HG02763 (cell line): ENCODE data around the gene TNFRSF1A.
"Not testable (repeated sequence)": the region's sequence is repeated elsewhere in the genome, so short reads cannot be mapped to it uniquely, and the experiment has no call there.

Source experiments
- ATAC-seq: cut with Tn5 transposase; IDR thresholded peaks from one replicate; pipeline ENCODE4 v1.9.1; 2021; ENCODE audit warnings: mild to moderate bottlenecking, moderate library complexity; ENCODE audit not compliant: unreplicated experiment

The TNFRSF1A gene

DNA sequence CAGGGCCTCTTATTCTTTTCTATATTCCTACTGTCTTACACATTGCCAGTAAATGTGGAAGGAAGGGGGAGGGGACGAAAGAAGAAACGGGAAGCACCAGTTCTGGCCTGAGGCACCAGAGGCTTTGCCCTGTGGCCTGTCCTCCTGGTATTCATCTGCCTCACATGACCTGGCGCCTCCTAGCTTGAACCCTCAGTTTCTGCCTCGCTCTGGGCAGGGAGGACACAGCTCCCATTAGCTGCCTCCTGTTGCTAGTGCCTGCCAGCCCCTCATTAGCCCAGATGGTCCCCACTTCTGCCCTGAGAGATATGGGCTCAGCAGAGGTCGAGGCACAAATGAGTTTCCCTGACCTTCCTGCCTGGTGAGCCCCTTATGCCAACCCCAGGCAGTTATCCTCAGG lies 34.3 kb downstream of the TNFRSF1A start:
- no peak for ATAC-seq

DNA sequence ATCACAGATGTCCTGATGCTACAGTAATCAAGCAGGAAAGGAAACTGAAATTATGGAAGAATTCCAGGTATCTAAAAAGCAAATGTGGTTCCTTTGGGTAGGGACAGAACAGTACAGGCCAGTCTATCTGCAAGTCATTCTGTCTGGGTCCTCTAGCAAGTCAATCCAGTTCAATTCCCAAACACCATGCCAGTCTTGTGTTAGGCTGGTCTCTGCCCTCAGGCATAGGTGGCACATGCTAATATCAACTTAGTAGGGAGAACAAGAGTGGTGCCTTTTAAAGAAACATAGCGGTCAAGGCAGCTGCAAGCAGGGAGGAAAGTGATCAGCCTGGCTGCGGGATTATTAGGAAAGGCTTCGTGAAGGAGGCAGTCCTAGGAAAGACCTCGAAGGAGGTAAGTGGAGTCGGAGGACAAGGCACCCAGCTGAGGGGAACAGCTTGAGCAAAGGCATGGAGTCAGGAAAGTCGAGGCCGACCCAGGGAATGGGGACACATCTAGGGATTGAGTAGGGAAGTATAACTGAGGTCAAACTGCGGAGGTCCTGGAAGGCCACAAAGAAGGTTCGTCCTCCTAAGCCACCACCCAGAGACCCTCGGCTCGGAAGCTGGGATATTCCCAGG lies 35.2 kb downstream of the TNFRSF1A start:
- no peak for ATAC-seq

DNA sequence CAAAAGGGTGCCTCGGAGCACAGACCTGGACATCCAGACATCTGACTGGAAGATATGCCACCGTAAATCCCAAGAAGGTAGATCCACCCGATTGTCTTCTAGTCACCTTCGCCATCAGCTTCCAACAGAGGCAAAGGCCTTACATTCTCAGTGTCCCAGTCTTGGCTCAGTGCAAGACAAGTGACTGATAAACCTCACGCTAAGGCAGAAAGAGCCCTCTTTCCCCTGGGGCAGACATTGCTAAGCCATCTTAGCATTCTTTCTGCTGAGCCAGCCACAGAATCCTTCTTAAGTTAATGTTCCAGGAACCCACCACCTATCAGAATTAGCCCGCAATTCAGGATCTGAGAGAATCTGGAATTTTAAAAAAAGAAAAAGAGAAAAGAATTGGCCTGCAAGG lies 35.7 kb downstream of the TNFRSF1A start:
- ATAC-seq: no peak

DNA sequence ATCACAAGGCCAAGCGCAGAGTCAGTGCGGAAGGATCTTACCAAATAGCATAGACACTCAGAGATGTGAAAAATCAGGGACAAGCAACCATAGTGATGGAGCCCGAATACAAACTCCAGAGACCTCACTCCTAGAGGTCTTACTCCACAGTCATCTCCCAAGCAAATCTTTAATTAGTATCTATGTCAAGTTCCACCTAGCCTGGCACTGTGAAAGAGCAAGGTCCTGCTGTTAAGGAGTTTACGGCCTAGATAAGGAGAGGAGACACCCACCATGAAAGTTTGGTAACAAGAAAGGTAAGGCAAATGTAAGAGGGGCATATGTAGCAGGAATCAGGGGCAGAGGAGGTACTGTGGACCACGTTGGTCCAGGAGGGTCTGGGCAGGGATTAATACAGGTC lies 38.8 kb downstream of the TNFRSF1A start:
- ATAC-seq: no peak

DNA sequence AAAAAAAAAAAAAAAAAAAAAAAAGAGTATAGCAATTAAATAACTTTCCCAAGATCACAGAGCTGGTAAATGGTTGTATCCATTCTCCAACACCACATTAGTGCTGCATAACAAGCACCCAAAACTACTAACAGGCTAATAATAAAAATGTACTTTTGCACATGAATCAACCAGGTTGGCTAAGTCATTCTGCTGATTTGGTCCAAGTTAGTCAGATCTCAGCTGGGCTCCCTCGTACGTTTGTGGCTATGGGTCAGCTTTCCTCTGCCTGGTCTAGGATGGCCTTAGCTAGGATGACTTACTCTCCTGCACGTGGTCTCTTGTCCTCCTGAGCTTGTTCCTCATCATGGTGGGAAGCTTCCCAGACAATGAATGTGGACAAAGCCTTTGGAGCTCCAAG lies 39.3 kb downstream of the TNFRSF1A start:
- ATAC-seq: no peak

DNA sequence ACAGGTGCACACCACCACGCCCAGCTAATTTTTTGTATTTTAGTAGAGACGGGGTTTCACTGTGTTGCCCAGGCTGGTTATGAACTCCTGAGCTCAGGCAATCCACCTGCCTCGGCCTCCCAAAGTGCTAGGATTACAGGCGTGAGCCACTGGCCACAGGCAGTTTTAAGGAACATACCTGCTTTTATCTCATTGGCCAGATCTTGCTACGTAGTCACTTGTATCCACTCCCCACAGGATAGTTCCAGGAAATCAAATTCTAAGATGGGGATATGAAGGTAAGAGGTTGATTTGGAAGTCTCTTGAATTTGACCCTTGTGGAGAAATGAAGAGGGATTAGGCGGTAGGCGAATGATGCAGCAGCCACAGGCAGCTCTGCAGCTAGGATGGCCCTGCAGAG lies 40.2 kb downstream of the TNFRSF1A start:
- no peak for ATAC-seq

DNA sequence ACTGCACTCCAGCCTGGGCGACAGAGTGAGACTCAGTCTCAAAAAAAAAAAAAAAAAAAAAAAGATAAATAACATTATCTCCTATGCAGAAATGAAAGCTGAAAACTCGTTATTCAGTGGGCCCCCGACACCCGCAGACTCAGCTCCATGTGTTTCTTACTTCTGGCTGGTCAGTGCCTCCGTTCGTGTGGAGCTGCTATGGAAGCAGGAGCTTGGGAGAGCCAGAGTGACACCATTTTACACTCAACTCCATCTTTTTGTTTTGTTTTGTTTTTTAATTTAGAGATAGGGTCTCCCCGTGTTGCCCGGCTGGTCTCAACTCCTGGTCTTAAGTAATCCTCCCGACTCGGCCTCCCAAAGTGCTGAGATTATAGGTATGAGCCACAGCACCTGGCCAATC lies 44.7 kb downstream of the TNFRSF1A start:
- ATAC-seq: no peak

DNA sequence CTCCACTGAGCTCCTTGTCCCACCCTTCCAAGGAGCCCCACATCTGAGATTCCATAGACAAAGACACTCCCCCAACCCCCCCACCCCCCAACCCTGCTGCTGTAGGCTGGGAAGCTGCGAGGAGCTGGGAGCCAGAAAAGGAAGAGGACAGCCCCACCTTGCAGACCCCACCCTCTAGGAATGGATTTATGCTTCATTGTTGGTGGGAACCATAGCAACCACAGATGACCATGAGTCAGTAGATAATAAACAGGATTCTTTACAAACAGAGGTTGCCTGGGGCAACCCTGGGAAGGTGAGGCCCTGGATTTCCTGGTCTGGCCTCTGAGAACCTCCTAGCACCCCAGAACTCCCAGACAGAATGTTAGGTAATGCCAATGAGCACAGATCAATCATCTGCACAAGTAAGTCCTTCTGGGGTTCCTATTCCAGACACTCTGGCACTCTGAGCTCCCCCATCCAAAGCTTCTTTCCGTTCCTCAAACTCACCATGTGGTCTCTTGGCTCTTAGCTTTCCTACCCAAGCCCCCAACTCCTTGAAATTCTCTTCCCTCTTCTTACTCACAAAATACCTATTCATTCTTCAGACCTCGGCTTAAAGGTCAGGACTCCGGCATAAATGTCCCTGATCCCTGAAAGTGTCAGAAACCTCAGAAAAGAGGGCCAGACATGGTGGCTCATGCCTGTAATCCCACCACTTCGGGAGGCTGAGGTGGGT lies 46.6 kb downstream of the TNFRSF1A start:
- no peak for ATAC-seq

DNA sequence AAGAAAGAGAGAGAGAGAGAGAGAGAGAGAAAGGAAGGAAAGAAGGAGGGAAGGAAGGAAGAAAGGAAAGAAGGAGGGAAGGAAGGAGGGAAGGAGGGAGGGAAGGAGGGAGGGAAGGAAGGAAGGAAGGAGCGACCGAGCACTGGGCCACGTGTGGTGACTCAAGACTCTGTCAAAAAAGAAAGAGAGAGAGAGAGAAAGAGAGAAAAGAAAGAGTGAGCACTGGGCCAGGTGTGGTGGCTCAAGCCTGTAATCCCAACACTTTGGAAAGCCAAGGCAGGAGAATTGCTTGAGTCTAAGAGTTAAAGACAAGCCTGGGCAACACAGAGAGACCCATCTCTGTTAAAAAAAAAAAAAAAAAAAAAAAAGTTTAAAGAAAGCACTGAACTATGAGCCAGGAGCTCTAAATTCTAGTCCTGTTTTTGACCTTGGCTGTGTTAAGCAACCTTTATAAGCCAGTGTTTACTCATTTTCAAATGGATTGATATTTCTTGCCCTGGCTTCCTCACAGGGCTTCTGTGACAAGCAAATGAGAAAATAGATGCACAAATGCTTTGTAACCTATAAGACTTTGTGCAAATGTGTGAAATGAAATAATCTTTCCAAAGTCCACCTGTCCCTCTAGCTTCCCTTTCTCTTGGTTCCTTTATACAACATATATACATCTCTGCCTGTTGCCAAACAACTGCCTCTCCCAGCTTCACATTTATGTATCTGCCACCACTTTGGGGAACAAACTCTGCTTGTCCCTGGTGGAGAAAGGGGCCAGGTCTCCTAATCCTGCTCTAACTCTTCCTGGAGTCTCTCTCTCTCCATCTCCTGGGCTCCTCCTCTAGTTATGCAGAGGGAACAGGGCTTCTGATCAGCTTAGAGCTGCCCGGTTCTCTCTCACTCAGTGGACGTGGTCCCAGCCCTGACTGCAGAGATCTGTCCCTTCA lies 47.5 kb downstream of the TNFRSF1A start:
- no peak for ATAC-seq

DNA sequence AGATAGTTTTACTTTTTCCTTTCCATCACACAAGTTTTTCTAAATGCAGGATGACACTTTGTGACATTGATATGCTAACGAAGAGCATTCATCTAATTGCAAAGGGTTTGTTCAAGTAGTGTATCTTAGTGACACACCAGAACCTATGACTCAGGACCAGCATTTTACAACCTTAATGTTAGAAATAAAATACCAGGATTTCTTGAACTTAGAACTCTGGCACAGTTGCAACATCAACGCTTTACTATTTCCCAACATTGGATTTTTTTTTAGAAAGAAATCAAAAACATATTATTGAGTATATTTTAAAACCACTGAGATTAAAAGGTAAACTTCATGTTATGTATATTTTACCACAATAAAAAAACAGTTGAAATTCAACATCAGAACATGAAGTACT lies 49.3 kb downstream of the TNFRSF1A start:
- no peak for ATAC-seq

DNA sequence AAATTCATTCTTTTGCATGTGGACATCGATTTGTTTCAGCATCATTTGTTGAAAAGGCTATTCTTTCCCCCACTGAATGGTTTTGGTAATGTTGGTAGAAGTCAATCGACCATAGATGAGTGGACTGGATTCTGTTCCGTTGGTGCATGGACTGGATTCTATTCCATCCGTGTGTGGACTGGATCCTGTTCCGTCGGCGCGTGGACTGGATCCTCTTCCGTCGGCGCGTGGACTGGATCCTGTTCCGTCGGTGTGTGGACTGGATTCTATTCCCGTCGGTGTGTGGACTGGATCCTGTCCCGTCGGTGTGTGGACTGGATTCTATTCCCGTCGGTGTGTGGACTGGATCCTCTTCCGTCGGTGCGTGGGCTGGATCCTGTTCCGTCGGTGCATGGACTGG lies 52.0 kb downstream of the TNFRSF1A start:
- not testable (repeated sequence) for ATAC-seq

DNA sequence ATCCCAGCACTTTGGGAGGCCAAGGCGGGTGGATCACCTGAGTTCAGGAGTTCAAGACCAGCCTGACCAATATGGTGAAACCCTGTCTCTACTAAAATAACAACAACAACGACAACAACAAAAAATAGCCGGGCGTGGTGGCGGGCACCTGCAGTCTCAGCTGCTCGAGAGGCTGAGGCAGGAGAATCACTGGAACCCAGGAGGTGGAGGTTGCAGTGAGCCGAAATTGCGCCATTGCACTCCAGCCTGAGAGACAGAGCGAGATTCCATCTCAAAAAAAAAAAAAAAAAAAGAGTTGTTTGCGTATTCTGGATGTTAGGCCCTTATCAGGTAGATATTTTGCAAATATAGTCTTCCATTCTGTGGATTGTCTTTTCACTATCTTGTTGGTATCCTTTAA lies 52.8 kb downstream of the TNFRSF1A start:
- not testable (repeated sequence) for ATAC-seq

DNA sequence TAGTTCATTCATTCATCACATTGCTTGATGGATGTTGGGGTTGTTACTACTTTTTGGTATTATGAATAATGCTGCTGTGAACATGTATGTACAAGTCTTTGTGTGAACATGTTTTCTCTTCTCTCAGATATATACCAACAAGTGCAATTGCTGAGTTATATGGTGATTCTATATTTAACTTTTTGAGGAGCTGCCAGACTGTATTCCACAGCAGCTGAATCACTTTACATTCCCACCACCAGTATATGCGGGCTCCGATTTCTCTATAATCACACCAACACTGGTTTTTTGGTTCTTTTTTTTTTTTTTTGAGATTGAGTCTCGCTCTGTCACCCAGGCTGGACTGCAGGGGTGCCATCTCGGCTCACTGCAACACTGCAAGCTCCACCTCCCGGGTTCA lies 53.6 kb downstream of the TNFRSF1A start:
- no peak for ATAC-seq

DNA sequence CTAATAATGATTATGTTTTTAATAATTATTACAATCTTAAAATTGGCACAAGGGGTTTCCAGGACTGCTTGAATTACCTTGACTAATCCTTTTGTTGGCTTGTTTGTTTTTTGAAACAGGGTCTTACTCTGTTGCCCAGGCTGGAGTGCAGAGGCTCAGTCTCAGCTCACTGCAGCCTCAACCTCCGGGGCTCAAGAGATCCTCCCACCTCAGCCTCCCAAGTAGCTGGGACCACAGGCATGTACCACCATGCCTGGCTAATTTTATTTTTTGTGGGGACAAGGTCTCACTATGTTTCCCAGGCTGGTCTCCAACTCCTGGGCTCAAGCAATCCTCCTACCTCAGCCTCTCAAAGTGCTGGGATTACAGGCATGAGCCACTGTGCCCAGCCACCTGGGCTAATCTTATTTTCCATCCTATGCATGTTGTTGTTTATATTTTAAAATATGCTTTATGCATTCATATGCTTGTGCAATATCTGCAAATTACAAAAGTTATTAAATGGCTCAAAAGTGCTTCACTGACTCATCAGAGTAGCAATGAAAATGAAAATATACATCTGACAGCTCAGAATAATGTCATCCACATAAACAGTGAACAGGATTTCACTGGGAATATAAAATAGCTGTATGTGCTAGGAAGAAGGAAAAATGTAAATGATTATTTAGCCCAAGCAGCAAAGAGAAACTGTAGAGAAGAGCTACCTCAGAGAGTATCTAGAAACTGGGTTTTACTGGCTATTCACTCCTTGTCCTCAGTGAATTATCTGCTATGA lies 56.2 kb downstream of the TNFRSF1A start:
- ATAC-seq: no peak

DNA sequence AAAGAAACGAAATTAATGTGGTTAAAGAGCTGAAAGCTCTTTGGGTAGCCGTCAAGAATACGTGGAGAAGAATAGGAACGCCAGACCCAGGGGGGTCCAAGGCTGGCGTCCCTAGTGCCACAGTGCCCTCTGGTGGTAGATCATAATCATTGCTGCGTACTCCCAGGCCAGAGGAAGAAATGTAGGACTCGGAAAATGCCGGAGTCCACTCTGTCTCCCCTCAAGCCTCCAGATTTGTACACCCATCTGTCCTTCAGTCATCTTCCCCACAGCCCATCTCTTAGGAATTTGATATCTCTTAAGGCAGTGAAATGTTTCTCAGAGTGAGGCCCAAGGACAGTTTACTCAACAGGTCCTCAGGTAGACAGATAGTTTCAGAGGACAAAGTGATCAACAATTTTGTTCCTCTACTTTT lies 56.8 kb downstream of the TNFRSF1A start:
- no peak for ATAC-seq

DNA sequence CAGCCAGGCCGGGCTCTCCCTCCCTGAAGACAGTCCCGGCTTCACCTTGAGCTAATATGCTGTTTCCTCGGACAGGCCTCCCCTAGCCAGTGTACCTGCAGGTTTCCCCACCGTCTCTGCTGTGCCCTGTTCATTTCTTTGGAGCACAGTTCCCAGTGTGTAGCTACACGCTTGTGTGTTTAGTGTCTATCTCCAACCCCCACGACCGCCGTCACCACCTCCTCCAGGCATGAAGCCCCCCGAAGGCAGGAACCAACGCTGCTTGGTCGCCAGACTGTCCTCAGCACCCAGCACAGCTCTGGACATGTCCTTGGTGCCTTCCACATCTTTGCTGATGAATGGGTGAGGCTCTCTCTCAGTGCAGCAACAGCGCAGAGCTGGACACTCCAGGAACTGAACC lies 57.6 kb downstream of the TNFRSF1A start:
- ATAC-seq: no peak

DNA sequence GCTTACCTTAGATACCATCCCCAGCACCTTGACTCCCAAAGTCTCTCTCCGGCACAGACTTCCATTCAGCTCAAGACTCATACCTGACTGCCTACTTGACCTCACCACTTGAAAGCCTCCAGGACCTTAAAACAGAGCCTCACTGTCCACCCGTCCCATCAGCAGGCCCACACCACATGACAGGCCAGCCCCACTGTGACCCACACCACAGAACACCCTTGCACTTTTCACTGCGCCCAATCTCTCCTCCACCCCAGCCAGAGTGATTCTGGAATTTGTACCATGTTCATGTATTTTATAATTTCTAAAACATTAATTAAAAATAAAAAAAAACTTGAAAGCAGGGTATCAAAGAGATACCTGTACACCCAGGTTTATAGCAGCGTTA lies 59.4 kb downstream of the TNFRSF1A start:
- ATAC-seq: no peak

DNA sequence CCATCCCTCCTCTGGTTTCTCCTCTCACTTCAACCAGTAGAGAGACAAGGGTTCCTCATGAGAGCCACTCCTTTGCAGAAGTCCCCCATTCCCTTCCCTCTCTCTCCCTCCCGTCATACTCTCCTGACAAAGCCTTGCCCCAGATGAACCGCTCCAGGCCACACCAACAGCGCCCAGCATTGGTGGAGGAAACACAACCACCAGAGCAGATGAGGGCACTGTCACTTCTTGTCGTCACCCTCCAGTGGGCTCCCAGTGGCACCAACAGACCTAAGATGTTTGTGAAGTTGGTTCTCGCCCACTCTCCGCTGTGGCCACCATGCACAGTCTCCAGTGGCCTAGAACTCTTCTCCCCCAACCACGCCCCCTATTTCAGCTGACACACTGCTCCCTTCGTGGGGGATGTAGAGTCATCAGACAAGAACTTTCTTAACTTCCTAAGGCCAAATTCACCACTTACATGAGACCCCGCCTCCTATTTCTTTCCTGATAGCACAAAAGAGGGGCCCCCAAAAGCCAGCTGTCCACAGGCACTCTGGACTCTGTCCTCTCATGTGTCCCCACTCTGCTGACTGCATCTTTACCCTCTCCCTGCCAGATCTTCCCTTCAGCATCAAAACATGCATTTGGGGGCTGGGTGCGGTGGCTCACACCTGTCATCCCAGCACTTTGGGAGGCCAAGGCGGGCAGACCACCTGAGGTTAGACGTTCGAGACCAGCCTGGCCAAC lies 60.6 kb downstream of the TNFRSF1A start:
- ATAC-seq: no peak

DNA sequence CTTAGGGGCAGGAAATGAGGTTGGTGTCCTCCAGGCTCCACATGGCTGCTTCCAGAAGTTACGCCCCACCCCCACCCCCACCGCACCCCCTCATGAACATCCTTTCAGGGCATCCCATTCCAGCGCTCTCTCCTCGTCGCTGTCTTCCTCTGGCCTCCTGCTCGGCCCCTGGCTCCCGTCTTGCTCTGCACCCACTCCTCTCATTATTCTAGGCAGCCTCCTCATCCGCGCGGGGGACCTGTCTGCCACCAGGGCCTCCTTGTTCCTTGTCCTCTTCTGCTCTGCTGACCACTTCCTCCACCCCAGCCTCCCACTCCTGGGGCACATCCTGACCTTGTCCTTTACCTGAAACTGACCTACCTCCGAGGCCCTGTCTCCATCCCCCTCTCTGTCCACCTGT lies 61.2 kb downstream of the TNFRSF1A start:
- ATAC-seq: no peak

DNA sequence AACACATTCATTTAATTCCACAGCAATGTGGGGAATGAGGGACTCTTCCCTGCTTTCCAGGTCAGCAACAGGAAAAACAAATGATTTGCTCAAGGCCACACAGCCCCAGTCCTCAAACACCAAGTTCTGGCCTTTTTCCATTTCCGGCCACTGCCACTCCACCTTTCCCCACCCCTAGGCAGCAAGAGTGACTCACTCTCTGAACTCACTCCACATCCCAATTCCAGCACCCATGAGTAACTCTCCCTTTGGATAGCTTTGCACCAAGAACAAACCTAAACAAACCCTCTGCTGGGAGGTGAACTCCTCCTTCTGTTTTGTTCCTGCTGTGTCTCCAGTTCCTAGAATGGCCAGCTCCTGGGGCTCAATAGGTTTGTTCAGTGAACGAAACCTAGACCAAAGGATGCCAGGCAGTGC lies 61.8 kb downstream of the TNFRSF1A start:
- ATAC-seq: no peak
